ENCODE data around the gene HBQ1. TPM values are rescaled to one million over a fixed set of nuclear protein-coding genes. Genes with fewer than 3 reads are reported as not detected.

HBQ1 gene
- total RNA-seq, 1 experiment from 2014 or later: 3.5 TPM

DNA sequence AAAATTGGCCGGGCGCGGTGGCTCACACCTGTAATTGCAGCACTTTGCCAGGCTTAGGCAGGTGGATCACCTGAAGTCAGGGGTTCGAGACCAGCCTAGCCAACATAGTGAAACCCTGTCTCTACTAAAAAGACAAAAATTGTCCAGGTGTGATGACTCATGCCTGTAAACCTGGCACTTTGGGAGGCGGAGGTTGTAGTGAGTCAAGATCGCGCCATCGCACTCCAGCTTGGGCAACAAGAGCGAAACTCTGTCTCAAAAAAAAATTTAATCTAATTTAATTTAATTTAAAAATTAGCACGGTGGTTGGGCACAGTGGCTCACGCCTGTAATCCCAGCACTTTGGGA, 1.6 kb upstream of the HBQ1 start:
- no peak overlapping the region for H3K27ac Mint-ChIP-seq
- peaks cover 45% of the 10 kb centered on the region for H3K27me3 ChIP-seq (ENCODE audit: insufficient read depth, low read length)

More for the DNA sequence above, 1.6 kb upstream of the HBQ1 start:
- no peaks in the 10 kb centered on the region for H3K79me1 ChIP-seq (ENCODE audit: insufficient read depth, low read depth, low read length, poor library complexity, severe bottlenecking)
- no peak overlapping the region for H2BK5ac ChIP-seq (ENCODE audit: insufficient read length, low read length)
- peaks cover 0 to 7% (median 0%) of the 10 kb centered on the region in 3 experiments; a peak in 3 of 7 replicates for H3K36me3 Mint-ChIP-seq (ENCODE audit: insufficient read depth in 1 of 3, low read depth in 3 of 3)
- peaks cover 59% of the 10 kb centered on the region for H3K27me3 Mint-ChIP-seq (ENCODE audit: low read depth)
- no peak overlapping the region for H4K91ac ChIP-seq (ENCODE audit: insufficient read length, low read depth, low read length)
- H3K9ac ChIP-seq (ENCODE audit: extremely low read depth, insufficient read length, low read length): no peak overlapping the region
- H3K23me2 ChIP-seq (ENCODE audit: insufficient read length, low read depth, low read length, poor library complexity, severe bottlenecking): peaks cover 5% of the 10 kb centered on the region
- no peak overlapping the region for H2AFZ ChIP-seq (ENCODE audit: low read length)
- no peak overlapping the region for H3K56ac ChIP-seq (ENCODE audit: insufficient read length, low read depth, low read length)
- H3K4me3 Mint-ChIP-seq: no peak overlapping the region
- no peak overlapping the region for H2BK120ac ChIP-seq (ENCODE audit: low read depth, low read length, poor library complexity, severe bottlenecking)
- peaks cover 4 to 7% of the 10 kb centered on the region in 2 experiments; a peak in 2 of 5 replicates for H3K9me3 Mint-ChIP-seq
- TF ChIP-seq, protein P1, sequence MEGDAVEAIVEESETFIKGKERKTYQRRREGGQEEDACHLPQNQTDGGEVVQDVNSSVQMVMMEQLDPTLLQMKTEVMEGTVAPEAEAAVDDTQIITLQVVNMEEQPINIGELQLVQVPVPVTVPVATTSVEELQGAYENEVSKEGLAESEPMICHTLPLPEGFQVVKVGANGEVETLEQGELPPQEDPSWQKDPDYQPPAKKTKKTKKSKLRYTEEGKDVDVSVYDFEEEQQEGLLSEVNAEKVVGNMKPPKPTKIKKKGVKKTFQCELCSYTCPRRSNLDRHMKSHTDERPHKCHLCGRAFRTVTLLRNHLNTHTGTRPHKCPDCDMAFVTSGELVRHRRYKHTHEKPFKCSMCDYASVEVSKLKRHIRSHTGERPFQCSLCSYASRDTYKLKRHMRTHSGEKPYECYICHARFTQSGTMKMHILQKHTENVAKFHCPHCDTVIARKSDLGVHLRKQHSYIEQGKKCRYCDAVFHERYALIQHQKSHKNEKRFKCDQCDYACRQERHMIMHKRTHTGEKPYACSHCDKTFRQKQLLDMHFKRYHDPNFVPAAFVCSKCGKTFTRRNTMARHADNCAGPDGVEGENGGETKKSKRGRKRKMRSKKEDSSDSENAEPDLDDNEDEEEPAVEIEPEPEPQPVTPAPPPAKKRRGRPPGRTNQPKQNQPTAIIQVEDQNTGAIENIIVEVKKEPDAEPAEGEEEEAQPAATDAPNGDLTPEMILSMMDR (conservative IDR thresholded peaks at IDR 0.05): no peak
- DNase-seq: no peak
- no peaks in the 10 kb centered on the region for H4K20me1 ChIP-seq (ENCODE audit: control insufficient read depth, insufficient read depth, insufficient read length)
- H3K27ac ChIP-seq (ENCODE audit: insufficient read length, low read depth, low read length): no peak overlapping the region
- H3K4me2 ChIP-seq (ENCODE audit: insufficient read depth, insufficient read length, low read length): no peak overlapping the region
- H2BK12ac ChIP-seq (ENCODE audit: insufficient read length, low read depth, low read length): no peak overlapping the region
- no peak overlapping the region for H4K5ac ChIP-seq (ENCODE audit: insufficient read length, low read depth, low read length)
- no CpG with 5 or more reads among the region's 11 CpGs for WGBS (ENCODE audit: extremely low coverage, insufficient read length, low lambda C conversion rate)
- no peak overlapping the region for H3T11ph ChIP-seq (ENCODE audit: low read length)
- H3K9me3 ChIP-seq (ENCODE audit: control insufficient read depth, low read depth, low read length): no peaks in the 10 kb centered on the region
- H3K14ac ChIP-seq (ENCODE audit: insufficient read depth, low read length): no peak overlapping the region
- no peaks in the 10 kb centered on the region; the same call in 1 of the 2 replicates for H3K4me1 ChIP-seq (ENCODE audit: insufficient read depth, low read length)
- no peak overlapping the region for H2AK5ac ChIP-seq (ENCODE audit: insufficient read length, low read length)
- H4K8ac ChIP-seq (replicated peaks; ENCODE audit: insufficient read length, low read depth, low read length): no peak overlapping the region
- no peak overlapping the region for H3K4ac ChIP-seq (ENCODE audit: low read depth, low read length)
- H3K4me1 Mint-ChIP-seq: peaks cover 12 to 13% of the 10 kb centered on the region in 2 experiments
- no peak overlapping the region for H3K18ac ChIP-seq (ENCODE audit: insufficient read length, low read depth, low read length)
- H2BK20ac ChIP-seq (ENCODE audit: low read depth, low read length, poor library complexity, severe bottlenecking): no peak overlapping the region
- no peaks in the 10 kb centered on the region for H3K79me2 ChIP-seq (ENCODE audit: insufficient read depth, low read length)
- no peak overlapping the region for H2BK15ac ChIP-seq (ENCODE audit: low read depth, low read length)
- no peak overlapping the region for H3K23ac ChIP-seq (ENCODE audit: insufficient read length, low read depth, low read length)
